ENCODE data around the gene NLRP3.

DNA sequence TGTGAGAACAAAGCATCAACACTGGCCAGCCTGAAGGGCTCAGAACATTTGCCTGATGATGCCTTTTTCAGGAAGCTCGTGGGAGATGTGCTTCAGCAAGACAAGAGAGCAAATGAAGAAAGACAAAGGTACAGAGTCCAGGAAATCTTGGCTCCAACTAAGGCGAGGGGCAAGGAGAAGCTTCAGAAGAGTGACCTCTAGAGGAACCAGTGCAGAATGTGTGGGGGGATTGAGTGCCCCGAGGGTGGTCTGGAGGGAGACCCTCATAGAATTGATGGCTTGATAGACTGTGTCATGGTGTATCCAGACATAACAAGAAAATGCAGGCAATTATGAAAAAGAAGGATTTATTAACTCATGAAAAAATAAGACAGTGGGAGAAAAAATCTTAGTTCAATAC, 15.3 kb upstream of the NLRP3 start:
- no peak for TF ChIP-seq EZH2 (IDR thresholded peaks at IDR 0.05; ENCODE audit: insufficient read depth, poor library complexity, severe bottlenecking)
- TF ChIP-seq EZH2phosphoT487 (IDR thresholded peaks at IDR 0.05; ENCODE audit: insufficient read depth, low read depth) = no peak
